K562 (cell line): Measurements from ENCODE around the gene YJEFN3. TPM values are rescaled to one million over a fixed set of nuclear protein-coding genes. Genes with fewer than 3 reads are reported as not detected.

Experiments
- BCOR ChIP-seq: fragments of 450-650 bp; IDR thresholded peaks from 2 replicates; pipeline ENCODE4 v1.6.1; 2016
- CSDE1 ChIP-seq, 2 experiments: fragments of 450-650 bp; IDR thresholded peaks; 2 replicates each; pipeline ENCODE4 v1.6.1; 2016; ENCODE audit warnings: mild to moderate bottlenecking in 1 of 2
- DLX4 ChIP-seq: fragments of 250-450 bp; sonication (Bioruptor Pico); IDR thresholded peaks from 2 replicates; pipeline ENCODE4 v1.6.1; 2021; ENCODE audit warnings: mild to moderate bottlenecking
- EWSR1 ChIP-seq: fragments of 450-650 bp; IDR thresholded peaks from 2 replicates; pipeline ENCODE4 v1.6.1; 2018; ENCODE audit warnings: borderline replicate concordance, mild to moderate bottlenecking, low read depth, moderate library complexity; ENCODE audit not compliant: partially characterized antibody
- FOSL1 ChIP-seq: fragments of 200-800 bp; sonication (Bioruptor generic); conservative IDR thresholded peaks from 2 replicates; pipeline ENCODE4 v1.6.1; 2016; ENCODE audit warnings: missing genetic modification characterization, missing compliant biosample characterization
- GABPB2 ChIP-seq: fragments of 250-450 bp; sonication (Bioruptor Pico); conservative IDR thresholded peaks from 2 replicates; pipeline ENCODE4 v1.5.1; 2021; ENCODE audit warnings: mild to moderate bottlenecking
- KLF13 ChIP-seq: fragments of 450-650 bp; IDR thresholded peaks from 2 replicates; pipeline ENCODE4 v1.6.1; 2016; ENCODE audit warnings: missing genetic modification characterization, low read depth, mild to moderate bottlenecking, missing compliant biosample characterization, moderate library complexity, borderline replicate concordance
- LCOR ChIP-seq: sonication (generic); formaldehyde crosslinking; IDR thresholded peaks from 2 replicates; pipeline ENCODE4 v1.8.0; 2022; ENCODE audit warnings: mild to moderate bottlenecking, missing genetic modification reagents
- MXI1 ChIP-seq: IDR thresholded peaks from 2 replicates; pipeline ENCODE4 v1.6.1; 2011; ENCODE audit warnings: low read depth, mild to moderate bottlenecking, improper control_type of control experiment, low read length
- NFIC ChIP-seq: fragments of 450-650 bp; IDR thresholded peaks from 2 replicates; pipeline ENCODE4 v1.6.1; 2017; ENCODE audit warnings: mild to moderate bottlenecking, inconsistent platforms
- RAD21 ChIP-seq, 2 experiments: fragments of 250-450 bp in 1 of 2; fragments of 450-650 bp in 1 of 2; sonication (Bioruptor Pico) in 1 of 2; formaldehyde crosslinking in 1 of 2; IDR thresholded peaks in 1 of 2; conservative IDR thresholded peaks in 1 of 2; 2 replicates each; pipeline versions ENCODE4 v1.4.0 to v1.8.0; 2020 to 2022; ENCODE audit warnings: mild to moderate bottlenecking in 2 of 2, moderate library complexity in 1 of 2
- RBFOX2 ChIP-seq: fragments of 200-400 bp; formaldehyde crosslinking; IDR thresholded peaks from 2 replicates; pipeline ENCODE4 v1.6.1; 2017; ENCODE audit warnings: low read depth, mild to moderate bottlenecking, low read length, moderate library complexity
- ZNF24 ChIP-seq: fragments of 450-650 bp; IDR thresholded peaks from 2 replicates; pipeline ENCODE4 v1.6.1; 2016
- ZNF830 ChIP-seq: fragments of 250-450 bp; sonication (Bioruptor Pico); IDR thresholded peaks from 2 replicates; pipeline ENCODE4 v1.5.0; 2021; ENCODE audit warnings: mild to moderate bottlenecking
- polyA plus RNA-seq, 8 experiments: library from polyadenylated mRNA; depleted of rRNA in 4 of 8; stranded (reverse) in 5 of 8; unstranded in 3 of 8; fragments of >200 nt; fragmentation: Nextera tagmentation in 2 of 8; fragmentation: Illumina TruSeq in 1 of 8; extraction: Ambion mirVana in 2 of 8; extraction: Trizol in 1 of 8; gene quantifications; 2 replicates each; pipeline versions ENCODE4 v1.2.1 to v1.2.3, GENCODE V29; 2011 to 2014; ENCODE audit warnings: inconsistent platforms in 1 of 8, missing spikeins in 1 of 8
- total RNA-seq, 7 experiments: library from RNA; depleted of rRNA in 6 of 7; stranded (reverse); fragments of >200 nt in 6 of 7; fragmentation: Illumina TruSeq in 2 of 7; extraction: Trizol in 2 of 7; gene quantifications; 2 replicates each; pipeline versions ENCODE4 v1.2.1 to v1.2.3, GENCODE V29; 2011 to 2021; ENCODE audit warnings: low replicate concordance in 1 of 7

YJEFN3 gene
- total and polyA plus RNA-seq, 9 of the 15 experiments (the other 6 are each of a cell fraction or from before 2014, with no cell fraction given) = 0.04 to 5.8 (median 1.3) TPM; not detected in 1

GRCh38 chr19:19527371-19527656 is 1.4 kb upstream of the YJEFN3 start (continued):
- TF ChIP-seq RBFOX2 = 0 out of 2 replicates have a peak, but pooled peaks have one; percentile 46
- 0 out of 2 replicates have a peak, but pooled peaks have one; percentile 30 for TF ChIP-seq BCOR
- no peak for TF ChIP-seq MXI1
- no peak for TF ChIP-seq ZNF830 (CRISPR knock-in tag)
- TF ChIP-seq CSDE1 (IDR thresholded peaks at IDR 0.05) = no peak
- TF ChIP-seq ZNF24 = no peak
- TF ChIP-seq GABPB2 (CRISPR knock-in tag) = no peak
- no peak for TF ChIP-seq LCOR
- TF ChIP-seq KLF13 (tag) = no peak
- TF ChIP-seq EWSR1 = no peak
- no peak for TF ChIP-seq RAD21 (CRISPR knock-in tag; conservative IDR thresholded peaks at IDR 0.05 in 1 of 2, IDR thresholded peaks at IDR 0.05 in 1 of 2)
- TF ChIP-seq DLX4 = no peak
- no peak for TF ChIP-seq NFIC
- TF ChIP-seq FOSL1 (tag) = no peak
